Measurements from ENCODE around the gene MYH7. TPM values are rescaled to one million over a fixed set of nuclear protein-coding genes. Genes with fewer than 3 reads are reported as not detected.
A peak's percentile ranks its signal among the peaks of the same experiment; 100 is the strongest.
"Not testable (repeated sequence)": the region's sequence is repeated elsewhere in the genome, so short reads cannot be mapped to it uniquely, and the experiment has no call there.

MYH7 gene
- total RNA-seq, 2 donors from 2014 or later = not detected

- Mint-ChIP-seq H3K4me1 (ENCODE audit: low read depth in 2 of 2) (no peaks in the 10 kb centered on the region), H3K27ac (no peak overlapping the region), H3K4me3 (no peak overlapping the region), H3K27me3 (peaks cover 8 to 11% of the 10 kb centered on the region in 2 donors), H3K36me3 (no peaks in the 10 kb centered on the region), H3K9me3 (no peaks in the 10 kb centered on the region)
- DNase-seq (ENCODE audit: low spot score) (no peak), ATAC-seq (no peak)
Measured at GRCh38 chr14:23403139-23403438, 32.4 kb downstream of the MYH7 start.

GRCh38 chr14:23402296-23403138 is 32.9 kb downstream of the MYH7 start:
- no peak overlapping the region for H3K4me3 Mint-ChIP-seq
- DNase-seq (ENCODE audit: low spot score) = no peak
- H3K9me3 Mint-ChIP-seq = no peaks in the 10 kb centered on the region
- H3K27ac Mint-ChIP-seq = no peak overlapping the region
- no peaks in the 10 kb centered on the region for H3K36me3 Mint-ChIP-seq
- peaks cover 3 to 11% of the 10 kb centered on the region in 2 donors for H3K27me3 Mint-ChIP-seq
- ATAC-seq = no peak
- no peaks in the 10 kb centered on the region for H3K4me1 Mint-ChIP-seq (ENCODE audit: low read depth in 2 of 2)

- Mint-ChIP-seq H3K4me3 (no peak overlapping the region), H3K27me3 (peaks cover 0 to 11% of the 10 kb centered on the region in 2 donors), H3K9me3 (no peaks in the 10 kb centered on the region), H3K27ac (no peak overlapping the region), H3K4me1 (ENCODE audit: low read depth in 2 of 2) (no peaks in the 10 kb centered on the region), H3K36me3 (no peaks in the 10 kb centered on the region)
- DNase-seq (ENCODE audit: low spot score) (no peak), ATAC-seq (no peak)
Measured at GRCh38 chr14:23401291-23401690, 34.2 kb downstream of the MYH7 start.

GRCh38 chr14:23400496-23401149 is 34.8 kb downstream of the MYH7 start:
- not testable (repeated sequence) for H3K36me3 Mint-ChIP-seq; H3K27ac Mint-ChIP-seq; ATAC-seq; H3K4me1 Mint-ChIP-seq (ENCODE audit: low read depth in 2 of 2); DNase-seq (ENCODE audit: low spot score); H3K9me3 Mint-ChIP-seq; H3K4me3 Mint-ChIP-seq
- H3K27me3 Mint-ChIP-seq = peaks cover 0 to 11% of the 10 kb centered on the region in 2 donors

GRCh38 chr14:23399591-23399990 is 35.9 kb downstream of the MYH7 start:
- H3K36me3 Mint-ChIP-seq = no peaks in the 10 kb centered on the region
- H3K4me1 Mint-ChIP-seq (ENCODE audit: low read depth in 2 of 2) = no peaks in the 10 kb centered on the region
- peaks cover 6 to 11% of the 10 kb centered on the region in 2 donors for H3K27me3 Mint-ChIP-seq
- no peak overlapping the region for H3K27ac Mint-ChIP-seq
- ATAC-seq = no peak
- H3K4me3 Mint-ChIP-seq = no peak overlapping the region
- H3K9me3 Mint-ChIP-seq = no peaks in the 10 kb centered on the region
- DNase-seq (ENCODE audit: low spot score) = no peak

- DNase-seq (ENCODE audit: low spot score) = no peak
- Mint-ChIP-seq H3K4me1 (ENCODE audit: low read depth in 2 of 2) (no peaks in the 10 kb centered on the region), H3K36me3 (no peaks in the 10 kb centered on the region), H3K4me3 (no peak overlapping the region), H3K27ac (no peak overlapping the region), H3K9me3 (no peaks in the 10 kb centered on the region), H3K27me3 (peaks cover 6 to 11% of the 10 kb centered on the region in 2 donors)
- no peak for ATAC-seq
Measured at GRCh38 chr14:23399136-23399535, 36.3 kb downstream of the MYH7 start.

- ATAC-seq = no peak
- H3K4me1 Mint-ChIP-seq (ENCODE audit: low read depth in 2 of 2) = no peaks in the 10 kb centered on the region
- H3K9me3 Mint-ChIP-seq = no peaks in the 10 kb centered on the region
- no peak for DNase-seq (ENCODE audit: low spot score)
- H3K27ac Mint-ChIP-seq = no peak overlapping the region
- H3K27me3 Mint-ChIP-seq = peaks cover 6 to 11% of the 10 kb centered on the region in 2 donors
- no peak overlapping the region for H3K4me3 Mint-ChIP-seq
- no peaks in the 10 kb centered on the region for H3K36me3 Mint-ChIP-seq
Measured at GRCh38 chr14:23398348-23398747, 37.1 kb downstream of the MYH7 start.

- no peak for DNase-seq (ENCODE audit: low spot score)
- Mint-ChIP-seq H3K4me3 (no peak overlapping the region), H3K27ac (no peak overlapping the region), H3K4me1 (ENCODE audit: low read depth in 2 of 2) (no peaks in the 10 kb centered on the region), H3K9me3 (no peaks in the 10 kb centered on the region), H3K36me3 (no peaks in the 10 kb centered on the region), H3K27me3 (peaks cover 6 to 11% of the 10 kb centered on the region in 2 donors)
- peak in 1 of 2 donors; percentile 17 for ATAC-seq
Measured at GRCh38 chr14:23396781-23397407, 38.6 kb downstream of the MYH7 start.

- DNase-seq (ENCODE audit: low spot score) (no peak), ATAC-seq (no peak)
- no peaks in the 10 kb centered on the region for H3K36me3 Mint-ChIP-seq
- H3K27ac Mint-ChIP-seq = no peak overlapping the region
- no peak overlapping the region for H3K4me3 Mint-ChIP-seq
- no peaks in the 10 kb centered on the region for H3K9me3 Mint-ChIP-seq
- no peaks in the 10 kb centered on the region for H3K4me1 Mint-ChIP-seq (ENCODE audit: low read depth in 2 of 2)
- peaks cover 6 to 11% of the 10 kb centered on the region in 2 donors for H3K27me3 Mint-ChIP-seq
Measured at GRCh38 chr14:23396126-23396525, 39.3 kb downstream of the MYH7 start.

- no peak overlapping the region for H3K4me3 Mint-ChIP-seq
- H3K4me1 Mint-ChIP-seq (ENCODE audit: low read depth in 2 of 2) = no peaks in the 10 kb centered on the region
- H3K9me3 Mint-ChIP-seq = no peaks in the 10 kb centered on the region
- DNase-seq (ENCODE audit: low spot score) (no peak), ATAC-seq (no peak)
- peaks cover 6 to 14% of the 10 kb centered on the region in 2 donors for H3K27me3 Mint-ChIP-seq
- H3K36me3 Mint-ChIP-seq = no peaks in the 10 kb centered on the region
- no peak overlapping the region for H3K27ac Mint-ChIP-seq
Measured at GRCh38 chr14:23392613-23393012, 42.8 kb downstream of the MYH7 start.

- DNase-seq (ENCODE audit: low spot score); ATAC-seq; H3K9me3 Mint-ChIP-seq; H3K36me3 Mint-ChIP-seq; H3K4me1 Mint-ChIP-seq (ENCODE audit: low read depth in 2 of 2); H3K27ac Mint-ChIP-seq; H3K4me3 Mint-ChIP-seq: not testable (repeated sequence)
- peaks cover under 1 to 15% of the 10 kb centered on the region in 2 donors for H3K27me3 Mint-ChIP-seq
Measured at GRCh38 chr14:23389871-23390270, 45.6 kb downstream of the MYH7 start.

GRCh38 chr14:23389396-23389795 is 46.1 kb downstream of the MYH7 start:
- H3K4me3 Mint-ChIP-seq = no peak overlapping the region
- no peak for ATAC-seq
- H3K9me3 Mint-ChIP-seq = no peaks in the 10 kb centered on the region
- H3K36me3 Mint-ChIP-seq = no peaks in the 10 kb centered on the region
- no peaks in the 10 kb centered on the region for H3K4me1 Mint-ChIP-seq (ENCODE audit: low read depth in 2 of 2)
- DNase-seq (ENCODE audit: low spot score) = no peak
- no peak overlapping the region for H3K27ac Mint-ChIP-seq
- peaks cover 0 to 15% of the 10 kb centered on the region in 2 donors for H3K27me3 Mint-ChIP-seq

- no peak for ATAC-seq
- no peaks in the 10 kb centered on the region for H3K9me3 Mint-ChIP-seq
- no peaks in the 10 kb centered on the region for H3K36me3 Mint-ChIP-seq
- no peaks in the 10 kb centered on the region for H3K4me1 Mint-ChIP-seq (ENCODE audit: low read depth in 2 of 2)
- no peak overlapping the region for H3K4me3 Mint-ChIP-seq
- peaks cover 0 to 15% of the 10 kb centered on the region in 2 donors for H3K27me3 Mint-ChIP-seq
- H3K27ac Mint-ChIP-seq = no peak overlapping the region
- DNase-seq (ENCODE audit: low spot score) = no peak
Measured at GRCh38 chr14:23388996-23389395, 46.5 kb downstream of the MYH7 start.
